K562 (cell line): ENCODE measurements around the gene PURA. TPM values are rescaled to one million over a fixed set of nuclear protein-coding genes. Genes with fewer than 3 reads are reported as not detected.

Source experiments
- ATAC-seq: fragments of 200-7000 bp; cut with Tn5 transposase; 3 replicates; pipeline ENCODE4 v1.9.1; 2020; ENCODE audit warnings: moderate library complexity
- BruUV-seq: library from RNA; stranded (reverse); fragments of 400-500 nt; replicated peaks from 2 replicates; lab custom pipeline; 2021; lab: Mats Ljungman, UMichigan
- CTCF ChIA-PET: fragments of 300-600 bp; formaldehyde crosslinking; extraction: SDS; loops from one replicate; lab custom pipeline; 2021; ENCODE audit warnings: low intra/inter-chr PET ratio; lab: Yijun Ruan, JAX
- POLR2A ChIA-PET: fragments of 300-600, 350-650 bp; sonication (Branson Sonifier 250); formaldehyde crosslinking; extraction: SDS; loops from one replicate; lab custom pipeline; 2021; ENCODE audit warnings: antibody characterized with exemption, inconsistent platforms; lab: Yijun Ruan, JAX
- DNase-seq, 4 experiments: peaks; one replicate each; pipeline versions ENCODE4 v3.0.0 to v3.0.0-alpha.2; 2011 to 2018; ENCODE audit warnings: low spot score in 3 of 4, mixed read lengths in 3 of 4; ENCODE audit errors: extremely low read depth in 1 of 4
- FAIRE-seq: peaks from 2 replicates; lab custom pipeline; 2011; peaks lifted over from hg19 to GRCh38; lab: Jason Lieb, UNC
- H2AFZ ChIP-seq: 2 replicates; pipeline ENCODE4 v1.6.0; 2011; ENCODE audit warnings: low read depth, low read length, control low read depth, inconsistent platforms
- H3K27ac ChIP-seq: fragments of 200-600 bp; 3 replicates; pipeline ENCODE4 v1.8.0; 2011; ENCODE audit warnings: low read depth, mild to moderate bottlenecking, control low read depth, inconsistent platforms, low read length, moderate library complexity, mixed read lengths; ENCODE audit errors: extremely low read depth
- H3K27me3 ChIP-seq, 2 experiments: fragments of 300-600 bp in 1 of 2; 2 replicates in 1 of 2; 3 replicates in 1 of 2; pipeline versions ENCODE4 v1.6.0 to v1.8.0; 2011; ENCODE audit warnings: inconsistent platforms in 2 of 2, low read length in 2 of 2, mild to moderate bottlenecking in 1 of 2, mixed read lengths in 1 of 2, moderate library complexity in 1 of 2; ENCODE audit not compliant: control insufficient read depth in 2 of 2, insufficient read depth in 2 of 2
- H3K36me3 ChIP-seq: fragments of 300-600 bp; 3 replicates; pipeline ENCODE4 v1.8.0; 2011; ENCODE audit warnings: mild to moderate bottlenecking, low read length, inconsistent platforms; ENCODE audit not compliant: control insufficient read depth, insufficient read depth
- H3K4me1 ChIP-seq, 2 experiments: fragments of 200-600 bp in 1 of 2; replicated peaks in 1 of 2; 2 replicates in 1 of 2; 3 replicates in 1 of 2; pipeline versions ENCODE4 v1.5.1 to v1.8.0; 2011; ENCODE audit warnings: inconsistent platforms in 2 of 2, low read length in 2 of 2, mild to moderate bottlenecking in 1 of 2, mixed read lengths in 1 of 2, moderate library complexity in 1 of 2; ENCODE audit not compliant: control insufficient read depth in 2 of 2, insufficient read depth in 2 of 2
- H3K4me2 ChIP-seq: 2 replicates; pipeline ENCODE4 v1.6.1; 2011; ENCODE audit warnings: low read length, control low read depth, inconsistent platforms, mixed read lengths; ENCODE audit not compliant: insufficient read depth
- H3K4me3 ChIP-seq: fragments of 200-600 bp; sonication (generic), shearing (Covaris generic); 2 replicates; pipeline ENCODE4 v1.5.1; 2016; ENCODE audit warnings: control low read depth, inconsistent platforms
- H3K79me2 ChIP-seq: fragments of 200-600 bp; 3 replicates; pipeline ENCODE4 v1.8.0; 2011; ENCODE audit warnings: low read length, inconsistent platforms; ENCODE audit not compliant: control insufficient read depth, insufficient read depth
- H3K9ac ChIP-seq, 2 experiments: 2 replicates each; pipeline versions ENCODE4 v1.6.0 to v1.6.1; 2011; ENCODE audit warnings: low read depth in 2 of 2, low read length in 2 of 2, control low read depth in 1 of 2, inconsistent platforms in 1 of 2, mild to moderate bottlenecking in 1 of 2, mixed read lengths in 1 of 2; ENCODE audit not compliant: insufficient read depth in 1 of 2
- H3K9me1 ChIP-seq: one replicate; pipeline ENCODE4 v1.6.0; 2011; ENCODE audit warnings: inconsistent platforms, mild to moderate bottlenecking, low read length, moderate library complexity; ENCODE audit not compliant: control insufficient read depth, insufficient read depth
- H3K9me3 ChIP-seq: replicated peaks from 2 replicates; pipeline ENCODE4 v1.5.1; 2011; ENCODE audit warnings: low read depth, low read length, inconsistent platforms; ENCODE audit not compliant: control insufficient read depth, insufficient read depth
- H4K20me1 ChIP-seq: replicated peaks from 2 replicates; pipeline ENCODE4 v1.6.1; 2011; ENCODE audit warnings: low read length, inconsistent platforms, mixed read lengths; ENCODE audit not compliant: control insufficient read depth, insufficient read depth
- NEUROD1 ChIP-seq: fragments of 150-350 bp; IDR thresholded peaks from 2 replicates; pipeline ENCODE4 v1.6.1; 2014; ENCODE audit warnings: borderline replicate concordance, low read length, low read depth; ENCODE audit not compliant: partially characterized antibody
- NFIC ChIP-seq: fragments of 450-650 bp; IDR thresholded peaks from 2 replicates; pipeline ENCODE4 v1.6.1; 2017; ENCODE audit warnings: mild to moderate bottlenecking, inconsistent platforms
- WGBS: fragments of 100-300 bp; shearing (Covaris generic); methylation state at CpG from one replicate; pipeline ENCODE4 v1.1.6; 2016; ENCODE audit warnings: low coverage, mixed read lengths; ENCODE audit not compliant: insufficient coverage; ENCODE audit errors: missing lambda C conversion rate; 5-methylcytosine and 5-hydroxymethylcytosine counted together
- in situ Hi-C: fragments of 300-500 bp; cut with MboI; formaldehyde crosslinking; loops from 4 replicates; pipeline ENCODE4 v1.15.0; 2018; ENCODE audit warnings: inconsistent platforms, mixed read lengths
- intact Hi-C: fragments of 100-400 bp; cut with micrococcal nuclease; formaldehyde crosslinking; loops from 2 replicates; pipeline ENCODE4 v1.14.2; 2022
- polyA plus RNA-seq, 8 experiments: library from polyadenylated mRNA; depleted of rRNA in 4 of 8; stranded (reverse) in 5 of 8; unstranded in 3 of 8; fragments of >200 nt; fragmentation: Nextera tagmentation in 2 of 8; fragmentation: Illumina TruSeq in 1 of 8; extraction: Ambion mirVana in 2 of 8; extraction: Trizol in 1 of 8; gene quantifications; 2 replicates each; pipeline versions ENCODE4 v1.2.1 to v1.2.3, GENCODE V29; 2011 to 2014; ENCODE audit warnings: inconsistent platforms in 1 of 8, missing spikeins in 1 of 8
- total RNA-seq, 7 experiments: library from RNA; depleted of rRNA in 6 of 7; stranded (reverse); fragments of >200 nt in 6 of 7; fragmentation: Illumina TruSeq in 2 of 7; extraction: Trizol in 2 of 7; gene quantifications; 2 replicates each; pipeline versions ENCODE4 v1.2.1 to v1.2.3, GENCODE V29; 2011 to 2021; ENCODE audit warnings: low replicate concordance in 1 of 7

Gene PURA
- total and polyA plus RNA-seq, 9 of the 15 experiments (the other 6 are each of a cell fraction or from before 2014, with no cell fraction given) = 3.2 to 11.1 (median 5.4) TPM

DNA sequence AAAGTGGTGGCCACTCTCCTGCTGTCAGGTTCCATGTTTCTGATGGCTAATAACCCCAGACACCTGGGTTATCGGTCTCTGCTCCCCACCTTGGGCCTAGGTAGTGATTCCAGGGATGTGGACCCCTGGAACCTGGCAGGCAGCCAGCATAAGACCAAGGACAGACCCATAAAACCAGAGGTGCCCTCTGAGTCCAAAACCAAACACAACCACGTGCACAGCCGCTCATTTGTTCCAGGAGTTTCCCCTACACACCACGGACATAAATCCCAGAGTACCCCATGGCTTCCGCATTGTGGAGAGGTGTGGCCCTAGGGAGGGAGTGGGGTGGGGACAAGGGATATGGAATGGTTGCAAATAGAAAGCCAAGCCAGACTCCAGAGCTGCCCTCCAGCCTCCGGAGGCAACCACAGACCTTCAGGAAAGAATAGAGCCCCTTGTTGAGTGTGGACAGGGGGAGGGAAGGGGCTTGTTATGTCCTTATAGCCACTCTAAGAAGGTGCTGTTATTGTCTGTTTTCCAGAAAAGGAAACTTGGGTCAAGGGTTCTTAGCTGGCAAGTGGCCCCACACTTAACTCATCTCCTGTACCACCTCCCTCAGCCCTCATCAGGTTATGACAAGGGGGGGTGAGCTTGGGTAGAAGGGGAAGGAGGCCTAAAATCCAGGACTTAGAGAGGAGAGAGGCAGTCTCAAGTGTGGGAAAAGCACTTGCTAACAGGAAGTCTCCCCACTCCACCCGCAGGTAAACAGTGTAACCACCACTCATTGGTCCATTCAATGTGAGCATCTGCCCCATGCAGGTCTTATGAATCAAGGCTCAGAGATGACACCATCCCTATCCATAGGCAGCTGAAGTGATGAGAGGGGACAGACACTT lies 37.5 kb downstream of the PURA start:
- ChIA-PET CTCF (interaction anchor here (2.3 kb wide), 1 partner anchor 78 kb away, joined by 10 read pairs; no protein-coding TSS in a partner anchor), POLR2A (interaction anchor here (0.5 kb wide), 1 partner anchor 78 kb away, joined by 5 read pairs; no protein-coding TSS in a partner anchor)
- peaks cover 9% of the 10 kb centered on the region; the same call in 1 of the 2 replicates for H4K20me1 ChIP-seq
- DNase-seq (no peak), ATAC-seq (no peak), FAIRE-seq (no peak)
- no peaks in the 10 kb centered on the region for H3K9me3 ChIP-seq
- H3K79me2 ChIP-seq = no peaks in the 10 kb centered on the region
- in situ Hi-C loops = no loop called here
- TF ChIP-seq NEUROD1 (no peak), NFIC (peak; percentile 73)
- WGBS = 31% methylated on average over 7 of the region's 7 CpGs
- H3K4me1 ChIP-seq = peaks cover 0 to 9% of the 10 kb centered on the region in 2 experiments; a peak in 2 of 5 replicates
- no peak overlapping the region for H3K9ac ChIP-seq
- H3K27me3 ChIP-seq = peaks cover 0 to 11% of the 10 kb centered on the region in 2 experiments; a peak in 2 of 5 replicates
- no peak overlapping the region for H3K4me2 ChIP-seq
- BruUV-seq = no TSS peak
- H3K9me1 ChIP-seq = no peaks in the 10 kb centered on the region
- no peak overlapping the region for H2AFZ ChIP-seq
- H3K27ac ChIP-seq = no peak overlapping the region
- H3K36me3 ChIP-seq = no peaks in the 10 kb centered on the region
- H3K4me3 ChIP-seq = no peak overlapping the region
- intact Hi-C loops = no loop called here
